GM13977 (cell line): ENCODE results near the gene TMED10.

ENCODE experiments used
- DNase-seq: peaks from one replicate; pipeline ENCODE4 v3.0.0; 2012; ENCODE audit warnings: low spot score
- CTCF ChIP-seq: IDR thresholded peaks from 2 replicates; pipeline ENCODE4 v1.5.1; 2012; ENCODE audit warnings: mild to moderate bottlenecking, control low read depth; ENCODE audit not compliant: insufficient read depth; ENCODE audit errors: extremely low read depth, missing control alignments
- in situ Hi-C: fragments of 300-500 bp; cut with MboI; formaldehyde crosslinking; loops from one replicate; pipeline ENCODE4 v1.12.0; 2022; ENCODE audit warnings: low sequenced_read_pairs, low pct_unique_long_range_greater_than_20kb, mixed read lengths, inconsistent platforms; ENCODE audit not compliant: unreplicated experiment

The TMED10 gene

GRCh38 chr14:75091251-75091650, 85.2 kb downstream of the TMED10 start:
- in situ Hi-C loops: loop anchor here (25.0 kb wide), 1 partner anchor 229 kb away; no protein-coding TSS in a partner anchor
- DNase-seq: no peak
- no peak for TF ChIP-seq CTCF

- no peak for DNase-seq
- in situ Hi-C loops: loop anchor here (25.0 kb wide), 1 partner anchor 228 kb away; no protein-coding TSS in a partner anchor
- TF ChIP-seq CTCF: no peak
These were observed 86.1 kb downstream of the TMED10 start for GRCh38 chr14:75090353-75090752.

GRCh38 chr14:75088566-75089373, 87.6 kb downstream of the TMED10 start:
- peak; percentile 68 for TF ChIP-seq CTCF
- peak; percentile 34 for DNase-seq
- in situ Hi-C loops: loop anchor here (25.0 kb wide), 1 partner anchor 226 kb away; no protein-coding TSS in a partner anchor

- no peak for TF ChIP-seq CTCF
- no peak for DNase-seq
- in situ Hi-C loops: loop anchor here (25.0 kb wide), 1 partner anchor 226 kb away; no protein-coding TSS in a partner anchor
These were observed 88.3 kb downstream of the TMED10 start for GRCh38 chr14:75088153-75088552.

GRCh38 chr14:75084513-75084912, 91.9 kb downstream of the TMED10 start:
- no peak for DNase-seq
- in situ Hi-C loops: loop anchor here (25.0 kb wide), 1 partner anchor 222 kb away; no protein-coding TSS in a partner anchor
- no peak for TF ChIP-seq CTCF

GRCh38 chr14:75083271-75083670, 93.1 kb downstream of the TMED10 start:
- DNase-seq: no peak
- in situ Hi-C loops: loop anchor here (25.0 kb wide), 1 partner anchor 221 kb away; no protein-coding TSS in a partner anchor
- TF ChIP-seq CTCF: no peak
